RWPE1 (cell line): ENCODE data around the gene AIMP1.

Source experiments
- CTCF ChIA-PET: fragments of 350-600 bp; sonication (Branson Sonifier 250); formaldehyde crosslinking; extraction: SDS; loops from one replicate; lab custom pipeline; 2021; lab: Yijun Ruan, JAX
- POLR2A ChIA-PET: fragments of 400-600 bp; formaldehyde crosslinking; extraction: SDS; loops from one replicate; lab custom pipeline; 2020; ENCODE audit warnings: antibody characterized with exemption; ENCODE audit not compliant: low non-redundant PET; lab: Yijun Ruan, JAX
- DNase-seq: peaks from one replicate; pipeline ENCODE4 v3.0.0; 2012; ENCODE audit warnings: low spot score
- H3K27ac ChIP-seq: fragments of 450-650 bp; 2 replicates; pipeline ENCODE4 v1.5.1; 2017
- TF ChIP-seq, protein P1 (sequence below): fragments of 450-650 bp; conservative IDR thresholded peaks from 2 replicates; pipeline ENCODE4 v1.5.1; 2017; ENCODE audit warnings: low read depth, mild to moderate bottlenecking

AIMP1 gene

DNA sequence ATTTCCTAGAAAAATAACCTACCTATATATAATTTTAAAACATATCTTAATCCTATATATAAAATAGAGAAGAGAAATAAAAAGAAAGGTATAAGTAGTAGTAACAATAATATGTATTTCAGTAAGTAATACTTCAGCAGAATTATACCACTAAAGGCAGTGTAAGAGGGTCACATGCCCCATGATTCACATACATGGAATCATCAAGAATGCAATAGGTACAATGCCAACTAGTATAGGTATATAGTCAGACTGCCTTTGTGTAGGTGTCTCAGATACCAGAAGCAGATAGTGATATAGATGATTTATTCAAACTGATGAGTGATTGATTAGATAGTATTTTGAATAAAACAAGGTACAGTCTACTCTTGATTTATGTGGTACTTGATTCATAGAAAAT lies 9.4 kb downstream of the AIMP1 start:
- TF ChIP-seq, protein P1, sequence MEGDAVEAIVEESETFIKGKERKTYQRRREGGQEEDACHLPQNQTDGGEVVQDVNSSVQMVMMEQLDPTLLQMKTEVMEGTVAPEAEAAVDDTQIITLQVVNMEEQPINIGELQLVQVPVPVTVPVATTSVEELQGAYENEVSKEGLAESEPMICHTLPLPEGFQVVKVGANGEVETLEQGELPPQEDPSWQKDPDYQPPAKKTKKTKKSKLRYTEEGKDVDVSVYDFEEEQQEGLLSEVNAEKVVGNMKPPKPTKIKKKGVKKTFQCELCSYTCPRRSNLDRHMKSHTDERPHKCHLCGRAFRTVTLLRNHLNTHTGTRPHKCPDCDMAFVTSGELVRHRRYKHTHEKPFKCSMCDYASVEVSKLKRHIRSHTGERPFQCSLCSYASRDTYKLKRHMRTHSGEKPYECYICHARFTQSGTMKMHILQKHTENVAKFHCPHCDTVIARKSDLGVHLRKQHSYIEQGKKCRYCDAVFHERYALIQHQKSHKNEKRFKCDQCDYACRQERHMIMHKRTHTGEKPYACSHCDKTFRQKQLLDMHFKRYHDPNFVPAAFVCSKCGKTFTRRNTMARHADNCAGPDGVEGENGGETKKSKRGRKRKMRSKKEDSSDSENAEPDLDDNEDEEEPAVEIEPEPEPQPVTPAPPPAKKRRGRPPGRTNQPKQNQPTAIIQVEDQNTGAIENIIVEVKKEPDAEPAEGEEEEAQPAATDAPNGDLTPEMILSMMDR: no peak
- no peak overlapping the region for H3K27ac ChIP-seq
- peak; percentile 8 for DNase-seq
- ChIA-PET CTCF (interaction anchor here (0.6 kb wide), 1 partner anchor 17 kb away, joined by 3 read pairs; no protein-coding TSS in a partner anchor), POLR2A (no interaction called here)

DNA sequence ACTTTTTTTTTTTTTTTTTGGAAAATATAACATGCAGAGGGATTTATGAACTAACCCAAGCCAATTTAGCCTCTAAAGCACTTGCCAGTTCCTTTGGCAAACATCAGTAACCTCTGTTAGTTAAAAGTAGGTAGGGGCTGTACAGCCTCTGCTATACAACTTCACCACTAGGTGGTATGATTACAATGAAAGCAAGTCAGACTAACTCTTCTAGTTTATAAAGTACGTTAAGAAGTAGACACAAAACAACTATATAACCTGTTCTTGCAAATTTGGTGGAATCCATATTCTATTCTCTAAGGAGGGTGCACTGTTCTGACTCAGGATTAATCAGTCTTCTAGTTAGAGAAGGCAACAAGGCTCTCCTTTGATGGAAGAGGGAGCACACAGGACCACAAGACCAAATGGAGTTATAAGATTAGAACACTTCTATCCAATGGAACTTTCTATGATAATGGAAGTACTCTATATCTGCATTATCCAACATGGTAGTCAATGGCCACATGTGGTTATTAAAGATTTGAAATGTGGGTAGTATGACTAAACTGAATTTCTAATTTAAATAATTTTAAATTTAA lies 12.8 kb downstream of the AIMP1 start:
- H3K27ac ChIP-seq: no peak overlapping the region
- ChIA-PET POLR2A (no interaction called here), CTCF (interaction anchor here (0.6 to 1.1 kb wide), 8 partner anchors 20 to 1338 kb away, joined by 3 to 8 read pairs (median 4); no protein-coding TSS in a partner anchor)
- peak; percentile 40 for DNase-seq
- TF ChIP-seq, protein P1: peak; percentile 74

DNA sequence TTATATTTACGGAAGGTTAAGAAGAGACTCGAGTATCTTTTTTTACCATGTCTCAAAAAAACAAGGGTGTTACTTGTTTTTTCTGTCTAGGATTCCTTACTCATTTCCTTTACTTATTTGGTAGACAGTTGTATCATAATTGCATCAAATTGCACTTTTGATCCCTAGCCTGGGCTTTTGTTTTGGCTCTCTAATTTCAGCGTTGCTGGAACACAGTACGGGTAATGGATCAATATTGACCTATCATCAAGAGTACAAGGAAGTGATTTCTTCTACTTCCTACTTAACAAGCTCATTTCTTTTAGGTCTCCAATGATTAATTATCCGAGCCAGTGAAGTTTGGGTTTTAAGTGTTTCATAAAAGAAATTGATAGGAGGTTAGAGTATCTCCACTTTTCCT lies 16.8 kb downstream of the AIMP1 start:
- no peak for DNase-seq
- POLR2A ChIA-PET: no interaction called here
- CTCF ChIA-PET: interaction anchor here (0.6 kb wide), 1 partner anchor 10 kb away, joined by 3 read pairs; no protein-coding TSS in a partner anchor
- TF ChIP-seq, protein P1: no peak
- no peak overlapping the region for H3K27ac ChIP-seq

DNA sequence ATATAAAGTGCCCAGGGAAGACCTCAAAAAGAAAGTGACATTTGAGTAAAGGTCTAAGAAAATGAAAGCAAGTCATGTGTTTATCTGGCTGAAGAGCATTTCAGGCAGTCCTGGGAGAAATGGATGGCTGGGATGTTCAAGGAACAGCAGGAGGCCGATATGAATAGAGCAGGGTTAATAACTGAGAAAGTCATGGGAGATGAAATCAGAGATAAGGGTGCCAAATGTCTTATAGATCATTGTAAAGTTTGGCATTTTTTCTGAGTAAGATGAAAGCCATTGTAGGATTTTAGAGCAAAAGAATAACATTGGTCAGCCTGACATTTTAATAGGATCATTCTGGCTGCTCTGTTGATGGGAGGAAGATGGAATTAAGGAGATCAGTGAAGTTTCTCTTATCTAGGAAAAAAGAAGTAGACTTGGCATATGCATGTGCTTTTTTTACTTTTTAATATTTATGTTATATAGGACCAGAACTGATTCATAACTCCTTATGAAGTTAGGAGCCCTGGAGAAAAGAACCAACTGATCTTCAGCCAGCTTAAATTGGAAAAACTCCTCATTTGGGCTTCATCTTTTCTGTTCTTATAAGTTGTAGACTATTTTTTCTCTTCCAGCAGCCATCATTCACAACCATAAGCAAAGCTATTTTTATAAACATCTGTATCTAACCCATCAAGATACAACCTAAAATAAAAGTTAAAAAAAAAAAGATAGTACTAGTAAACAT lies 18.6 kb downstream of the AIMP1 start:
- DNase-seq: no peak
- CTCF ChIA-PET: interaction anchor here (0.6 kb wide), 1 partner anchor 130 kb away, joined by 5 read pairs; no protein-coding TSS in a partner anchor
- POLR2A ChIA-PET: no interaction called here
- no peak overlapping the region for H3K27ac ChIP-seq
- TF ChIP-seq, protein P1: no peak

DNA sequence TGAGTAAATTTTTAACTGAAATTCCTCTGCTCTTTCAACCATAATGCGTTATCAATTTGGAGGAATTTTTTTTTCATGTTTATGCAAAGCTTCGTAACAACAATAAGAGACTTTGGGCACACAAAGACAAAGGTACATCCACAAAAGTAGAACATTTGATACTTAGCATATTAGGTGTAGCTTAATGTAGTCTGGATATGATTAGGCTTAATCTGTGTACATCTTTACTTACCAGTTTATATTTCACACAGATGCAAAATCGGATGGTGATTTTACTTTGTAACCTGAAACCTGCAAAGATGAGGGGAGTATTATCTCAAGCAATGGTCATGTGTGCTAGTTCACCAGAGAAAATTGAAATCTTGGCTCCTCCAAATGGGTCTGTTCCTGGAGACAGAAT lies 20.3 kb downstream of the AIMP1 start:
- CTCF ChIA-PET: no interaction called here
- POLR2A ChIA-PET: no interaction called here
- H3K27ac ChIP-seq: no peak overlapping the region
- no peak for DNase-seq
- TF ChIP-seq, protein P1: no peak

DNA sequence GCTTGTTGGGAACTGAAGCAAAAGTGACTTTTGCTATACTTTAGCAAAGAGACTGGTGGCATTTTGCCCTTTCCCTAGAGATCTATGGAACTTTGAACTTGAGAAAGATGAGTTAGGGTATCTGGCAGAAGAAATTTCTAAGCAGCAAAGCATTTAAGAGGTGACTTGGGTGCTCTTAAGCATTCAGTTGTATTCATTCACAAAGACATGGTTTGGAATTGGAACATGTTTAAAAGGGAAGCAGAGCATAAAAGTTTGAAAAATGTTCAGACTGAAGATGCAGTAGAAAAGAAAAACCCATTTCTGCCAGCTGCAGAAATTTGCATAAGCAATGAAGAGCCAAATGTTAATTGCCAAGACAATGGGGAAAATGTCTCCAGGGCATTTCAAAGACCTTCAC lies 21.6 kb downstream of the AIMP1 start:
- no peak overlapping the region for H3K27ac ChIP-seq
- POLR2A ChIA-PET: no interaction called here
- TF ChIP-seq, protein P1: no peak
- DNase-seq: no peak
- CTCF ChIA-PET: no interaction called here
